ENCODE measurements around the gene ANGEL1.

DNA sequence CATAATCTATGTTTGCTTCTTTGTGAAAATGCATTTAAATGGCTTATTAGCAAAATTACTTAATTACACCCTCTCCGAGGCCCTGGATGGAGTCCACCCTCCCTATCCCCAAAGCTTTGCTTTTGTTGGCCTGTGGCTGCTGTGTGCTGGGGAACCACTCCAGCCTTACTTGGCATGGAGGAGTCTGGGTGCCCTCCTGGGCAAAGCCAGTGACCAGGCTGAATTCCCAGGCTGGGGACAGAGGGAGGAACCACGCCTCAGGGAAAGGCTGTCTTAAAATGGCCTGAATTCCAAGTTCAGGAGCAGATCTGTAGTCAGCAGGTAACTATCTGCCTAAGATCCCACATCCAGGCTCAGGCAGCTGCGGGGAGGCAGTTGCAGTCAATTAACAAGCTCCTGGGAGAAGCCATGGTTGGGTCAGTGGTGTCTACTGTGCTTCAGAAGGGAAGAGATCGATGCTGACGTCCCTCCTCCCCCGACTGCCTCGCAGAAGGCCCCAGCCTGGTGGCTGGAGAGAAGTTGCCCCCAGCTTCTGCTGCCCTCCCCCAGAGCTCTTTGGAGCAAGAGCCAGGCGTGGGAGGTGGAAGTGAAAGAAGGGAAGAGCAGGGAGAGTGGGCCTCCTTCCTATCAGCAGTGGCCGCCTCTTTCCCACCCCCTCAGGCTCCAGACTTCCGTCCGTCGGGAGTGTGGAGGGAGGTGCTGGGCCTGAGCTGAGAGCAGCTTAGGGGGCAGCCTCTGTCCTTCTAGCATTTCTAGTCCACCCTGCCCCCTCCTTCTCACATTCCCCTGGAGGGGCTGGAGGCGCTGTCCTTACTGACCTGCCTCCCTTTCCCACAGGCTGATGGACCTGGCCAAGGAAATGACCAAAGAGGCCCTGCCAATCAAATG lies 40.1 kb downstream of the ANGEL1 start:
- TF ChIP-seq, protein P1, sequence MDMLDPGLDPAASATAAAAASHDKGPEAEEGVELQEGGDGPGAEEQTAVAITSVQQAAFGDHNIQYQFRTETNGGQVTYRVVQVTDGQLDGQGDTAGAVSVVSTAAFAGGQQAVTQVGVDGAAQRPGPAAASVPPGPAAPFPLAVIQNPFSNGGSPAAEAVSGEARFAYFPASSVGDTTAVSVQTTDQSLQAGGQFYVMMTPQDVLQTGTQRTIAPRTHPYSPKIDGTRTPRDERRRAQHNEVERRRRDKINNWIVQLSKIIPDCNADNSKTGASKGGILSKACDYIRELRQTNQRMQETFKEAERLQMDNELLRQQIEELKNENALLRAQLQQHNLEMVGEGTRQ (IDR thresholded peaks at IDR 0.05; ENCODE audit: low read length), result no peak
- TF ChIP-seq RXRA (IDR thresholded peaks at IDR 0.05; ENCODE audit: insufficient read depth, low read depth, low read length), result no peak
- TF ChIP-seq, protein P2, sequence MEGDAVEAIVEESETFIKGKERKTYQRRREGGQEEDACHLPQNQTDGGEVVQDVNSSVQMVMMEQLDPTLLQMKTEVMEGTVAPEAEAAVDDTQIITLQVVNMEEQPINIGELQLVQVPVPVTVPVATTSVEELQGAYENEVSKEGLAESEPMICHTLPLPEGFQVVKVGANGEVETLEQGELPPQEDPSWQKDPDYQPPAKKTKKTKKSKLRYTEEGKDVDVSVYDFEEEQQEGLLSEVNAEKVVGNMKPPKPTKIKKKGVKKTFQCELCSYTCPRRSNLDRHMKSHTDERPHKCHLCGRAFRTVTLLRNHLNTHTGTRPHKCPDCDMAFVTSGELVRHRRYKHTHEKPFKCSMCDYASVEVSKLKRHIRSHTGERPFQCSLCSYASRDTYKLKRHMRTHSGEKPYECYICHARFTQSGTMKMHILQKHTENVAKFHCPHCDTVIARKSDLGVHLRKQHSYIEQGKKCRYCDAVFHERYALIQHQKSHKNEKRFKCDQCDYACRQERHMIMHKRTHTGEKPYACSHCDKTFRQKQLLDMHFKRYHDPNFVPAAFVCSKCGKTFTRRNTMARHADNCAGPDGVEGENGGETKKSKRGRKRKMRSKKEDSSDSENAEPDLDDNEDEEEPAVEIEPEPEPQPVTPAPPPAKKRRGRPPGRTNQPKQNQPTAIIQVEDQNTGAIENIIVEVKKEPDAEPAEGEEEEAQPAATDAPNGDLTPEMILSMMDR (IDR thresholded peaks at IDR 0.05; ENCODE audit: control extremely low read depth in 1 of 3, insufficient read depth in 1 of 3, low read depth in 1 of 3, low read length in 3 of 3), result no peak

Measured in H1 (cell line).